Small intestine (tissue), 7 donors: ENCODE measurements around the gene TCF25. TPM values are rescaled to one million over a fixed set of nuclear protein-coding genes. Genes with fewer than 3 reads are reported as not detected.
A peak's percentile ranks its signal among the peaks of the same experiment; 100 is the strongest.
"Not testable (repeated sequence)": the region's sequence is repeated elsewhere in the genome, so short reads cannot be mapped to it uniquely, and the experiment has no call there.

Source experiments
- DNase-seq, 2 donors: peaks; one replicate each; pipeline versions ENCODE4 v3.0.0 to v3.0.0-alpha.2; 2013
- FAIRE-seq: peaks from 2 replicates; lab custom pipeline; 2012; peaks lifted over from hg19 to GRCh38; lab: Jason Lieb, UNC
- H3K27ac ChIP-seq, 3 donors: one replicate each; pipeline ENCODE4 v1.5.1; 2013; ENCODE audit warnings: low read length in 2 of 3, mild to moderate bottlenecking in 2 of 3, control low read depth in 1 of 3, inconsistent platforms in 1 of 3, low read depth in 1 of 3, moderate library complexity in 1 of 3
- H3K27me3 ChIP-seq, 3 donors: one replicate each; pipeline ENCODE4 v1.6.1; 2013; ENCODE audit warnings: low read length in 3 of 3, inconsistent platforms in 1 of 3; ENCODE audit not compliant: control insufficient read depth in 3 of 3, insufficient read depth in 3 of 3
- H3K36me3 ChIP-seq, 3 donors: one replicate each; pipeline ENCODE4 v1.6.1; 2013; ENCODE audit warnings: low read length in 3 of 3, inconsistent platforms in 1 of 3, low read depth in 1 of 3, mild to moderate bottlenecking in 1 of 3, moderate library complexity in 1 of 3; ENCODE audit not compliant: control insufficient read depth in 3 of 3, insufficient read depth in 2 of 3
- H3K4me1 ChIP-seq, 3 donors: one replicate each; pipeline ENCODE4 v1.6.1; 2013; ENCODE audit warnings: low read length in 2 of 3, inconsistent platforms in 1 of 3, low read depth in 1 of 3, mild to moderate bottlenecking in 1 of 3, moderate library complexity in 1 of 3; ENCODE audit not compliant: control insufficient read depth in 3 of 3, insufficient read depth in 2 of 3
- H3K4me3 ChIP-seq, 3 donors: one replicate each; pipeline ENCODE4 v1.5.1; 2013; ENCODE audit warnings: low read length in 3 of 3, control low read depth in 1 of 3, inconsistent platforms in 1 of 3, low read depth in 1 of 3, mild to moderate bottlenecking in 1 of 3, moderate library complexity in 1 of 3
- H3K9me3 ChIP-seq, 2 donors: one replicate each; pipeline ENCODE4 v1.6.1; 2013; ENCODE audit warnings: low read depth in 1 of 2, low read length in 1 of 2; ENCODE audit not compliant: control insufficient read depth in 2 of 2, insufficient read depth in 1 of 2
- WGBS, 3 donors: extraction: QIAGEN DNeasy Blood & Tissue Kit; methylation state at CpG; one replicate each; pipeline ENCODE4 v1.1.7; 2013; 5-methylcytosine and 5-hydroxymethylcytosine counted together
- polyA plus RNA-seq, 4 donors: library from polyadenylated mRNA; stranded (reverse) in 3 of 4; unstranded in 1 of 4; fragments of 200-250 nt in 3 of 4; fragments of 120-200 nt in 1 of 4; gene quantifications; one replicate each; pipeline versions ENCODE4 v1.2.1 to v1.2.3, GENCODE V29; 2013
- donor health status: healthy with polysubstance abuse.
- donor health status: control.
- donor health status: control.
- donor health status: Bipolar disorder and iron deficiency.
- donor health status: healthy.

Gene TCF25
- polyA plus RNA-seq, 4 donors = 123 to 356 (median 167) TPM

GRCh38 chr16:89829630-89830437 is 43.6 kb upstream of the TCF25 start:
- DNase-seq (peak; percentile 72 to 80), FAIRE-seq (no peak)
- Histone ChIP-seq H3K27ac (peak overlapping the region; percentile 74 to 93 (median 82)), H3K4me3 (peak overlapping the region in 2 of 3 donors; percentile 61 to 69), H3K9me3 (peaks cover 0 to 11% of the 10 kb centered on the region in 2 donors), H3K36me3 (peaks cover 0 to 45% (median 0%) of the 10 kb centered on the region in 3 donors), H3K27me3 (no peaks in the 10 kb centered on the region), H3K4me1 (peaks cover 2 to 32% (median 4%) of the 10 kb centered on the region in 3 donors)
- 14 to 54% (median 28%) methylated on average over 17 of the region's 17 CpGs for WGBS, 3 donors

GRCh38 chr16:89831810-89832328 is 41.5 kb upstream of the TCF25 start:
- WGBS, 3 donors = 93 to 94% (median 93%) methylated on average over 25 of the region's 25 CpGs
- H3K4me3 ChIP-seq = no peak overlapping the region
- H3K4me1 ChIP-seq = peaks cover 4 to 26% (median 6%) of the 10 kb centered on the region in 3 donors
- H3K27ac ChIP-seq = no peak overlapping the region
- H3K9me3 ChIP-seq = peaks cover 0 to 20% of the 10 kb centered on the region in 2 donors
- no peak for FAIRE-seq
- H3K27me3 ChIP-seq = no peaks in the 10 kb centered on the region
- no peak for DNase-seq
- H3K36me3 ChIP-seq = peaks cover 0 to 57% (median 4%) of the 10 kb centered on the region in 3 donors

GRCh38 chr16:89833664-89834363 is 39.6 kb upstream of the TCF25 start:
- Histone ChIP-seq H3K9me3 (peaks cover 0 to 20% of the 10 kb centered on the region in 2 donors), H3K4me1 (peaks cover 5 to 34% (median 6%) of the 10 kb centered on the region in 3 donors), H3K27ac (peak overlapping the region; percentile 11 to 87 (median 77)), H3K36me3 (peaks cover 0 to 68% (median 4%) of the 10 kb centered on the region in 3 donors)
- DNase-seq = peak; percentile 73 to 99
- H3K4me3 ChIP-seq, H3K27me3 ChIP-seq, FAIRE-seq: not testable (repeated sequence)
- 28 to 76% (median 42%) methylated on average over 28 to 39 of the region's 39 CpGs for WGBS, 3 donors

- WGBS, 3 donors = 83 to 98% (median 91%) methylated on average over 38 to 42 of the region's 42 CpGs
- peaks cover 2 to 31% (median 6%) of the 10 kb centered on the region in 3 donors for H3K4me1 ChIP-seq
- not testable (repeated sequence) for DNase-seq, H3K4me3 ChIP-seq, H3K27me3 ChIP-seq, FAIRE-seq
- H3K27ac ChIP-seq = peak overlapping the region in 1 of 3 donors; percentile 50
- peaks cover 0 to 73% (median 4%) of the 10 kb centered on the region in 3 donors for H3K36me3 ChIP-seq
- peaks cover 0 to 20% of the 10 kb centered on the region in 2 donors for H3K9me3 ChIP-seq
Measured at GRCh38 chr16:89834813-89835363, 38.5 kb upstream of the TCF25 start.

- Histone ChIP-seq H3K9me3 (peaks cover 0 to 20% of the 10 kb centered on the region in 2 donors), H3K36me3 (peaks cover 0 to 74% (median 4%) of the 10 kb centered on the region in 3 donors), H3K4me1 (peaks cover 2 to 24% (median 6%) of the 10 kb centered on the region in 3 donors)
- not testable (repeated sequence) for H3K27me3 ChIP-seq, H3K4me3 ChIP-seq, DNase-seq, FAIRE-seq, H3K27ac ChIP-seq
- 80 to 82% (median 80%) methylated on average over 15 of the region's 15 CpGs for WGBS, 3 donors
Measured at GRCh38 chr16:89836484-89836883, 36.9 kb upstream of the TCF25 start.

GRCh38 chr16:89837014-89837546 is 36.3 kb upstream of the TCF25 start:
- Histone ChIP-seq H3K4me3 (peak overlapping the region in 1 of 3 donors; percentile 15), H3K27me3 (no peaks in the 10 kb centered on the region), H3K27ac (peak overlapping the region in 2 of 3 donors; percentile 76 to 78), H3K9me3 (peaks cover 0 to 20% of the 10 kb centered on the region in 2 donors), H3K4me1 (peaks cover 2 to 24% (median 6%) of the 10 kb centered on the region in 3 donors), H3K36me3 (peaks cover 0 to 68% (median 4%) of the 10 kb centered on the region in 3 donors)
- DNase-seq = no peak
- 70 to 82% (median 76%) methylated on average over 17 of the region's 17 CpGs for WGBS, 3 donors
- FAIRE-seq = no peak

- DNase-seq (no peak), FAIRE-seq (no peak)
- 64 to 83% (median 73%) methylated on average over 10 of the region's 10 CpGs for WGBS, 3 donors
Measured at GRCh38 chr16:89841275-89841674, 32.1 kb upstream of the TCF25 start.

More at GRCh38 chr16:89841275-89841674, 32.1 kb upstream of the TCF25 start:
- Histone ChIP-seq H3K4me3 (no peak overlapping the region), H3K4me1 (peaks cover 0 to 18% (median 2%) of the 10 kb centered on the region in 3 donors), H3K27ac (no peak overlapping the region), H3K36me3 (peaks cover 0 to 50% (median under 1%) of the 10 kb centered on the region in 3 donors), H3K27me3 (no peaks in the 10 kb centered on the region), H3K9me3 (no peaks in the 10 kb centered on the region)
